ENCODE measurements around the gene PODNL1. TPM values are rescaled to one million over a fixed set of nuclear protein-coding genes. Genes with fewer than 3 reads are reported as not detected.
"Not testable (repeated sequence)": the region's sequence is repeated elsewhere in the genome, so short reads cannot be mapped to it uniquely, and the experiment has no call there.

Gene PODNL1
- total RNA-seq, 1 donor from 2014 or later = 3.1 TPM

GRCh38 chr19:13935765-13936510 lies 2.3 kb downstream of the PODNL1 start:
- DNase-seq (no peak), ATAC-seq (ENCODE audit: poor library complexity) (no peak)
- intact Hi-C loops (cut with DNase I) = no loop called here

GRCh38 chr19:13934785-13935109 lies 3.5 kb downstream of the PODNL1 start:
- ATAC-seq (ENCODE audit: poor library complexity) (no peak), DNase-seq (no peak)
- intact Hi-C loops (cut with DNase I) = no loop called here

GRCh38 chr19:13932911-13933393 lies 5.3 kb downstream of the PODNL1 start:
- DNase-seq = no peak
- ATAC-seq (ENCODE audit: poor library complexity) = no peak
- intact Hi-C loops (cut with DNase I) = no loop called here

GRCh38 chr19:13932149-13932637 lies 6.0 kb downstream of the PODNL1 start:
- no peak for ATAC-seq (ENCODE audit: poor library complexity)
- no peak for DNase-seq
- intact Hi-C loops (cut with DNase I) = no loop called here

GRCh38 chr19:13931391-13932148 lies 6.6 kb downstream of the PODNL1 start:
- DNase-seq (no peak), ATAC-seq (ENCODE audit: poor library complexity) (no peak)
- intact Hi-C loops (cut with DNase I) = no loop called here

- intact Hi-C loops (cut with DNase I) = no loop called here
- ATAC-seq (ENCODE audit: poor library complexity) (no peak), DNase-seq (no peak)
These were observed 7.8 kb downstream of the PODNL1 start for GRCh38 chr19:13930402-13930801.

GRCh38 chr19:13929956-13930355 lies 8.3 kb downstream of the PODNL1 start:
- ATAC-seq (ENCODE audit: poor library complexity) = no peak
- intact Hi-C loops (cut with DNase I) = no loop called here
- no peak for DNase-seq

- no peak for ATAC-seq (ENCODE audit: poor library complexity)
- intact Hi-C loops (cut with DNase I) = no loop called here
- DNase-seq = no peak
These were observed 8.9 kb downstream of the PODNL1 start for GRCh38 chr19:13929340-13929739.

- ATAC-seq (ENCODE audit: poor library complexity) (peak; percentile 31), DNase-seq (no peak)
- intact Hi-C loops (cut with DNase I) = no loop called here
These were observed 11.5 kb downstream of the PODNL1 start for GRCh38 chr19:13926715-13927114.

GRCh38 chr19:13926010-13926409 lies 12.2 kb downstream of the PODNL1 start:
- intact Hi-C loops (cut with DNase I) = no loop called here
- ATAC-seq (ENCODE audit: poor library complexity) (no peak), DNase-seq (no peak)

GRCh38 chr19:13923194-13923987 lies 14.8 kb downstream of the PODNL1 start:
- intact Hi-C loops (cut with DNase I) = no loop called here
- no peak for ATAC-seq (ENCODE audit: poor library complexity)
- no peak for DNase-seq

GRCh38 chr19:13922118-13922517 lies 16.1 kb downstream of the PODNL1 start:
- DNase-seq; intact Hi-C loops (cut with DNase I); ATAC-seq (ENCODE audit: poor library complexity): not testable (repeated sequence)

- ATAC-seq (ENCODE audit: poor library complexity) (peak; percentile 45), DNase-seq (no peak)
- intact Hi-C loops (cut with DNase I) = no loop called here
These were observed 17.1 kb downstream of the PODNL1 start for GRCh38 chr19:13920940-13921747.

- no peak for DNase-seq
- intact Hi-C loops (cut with DNase I) = no loop called here
- ATAC-seq (ENCODE audit: poor library complexity) = no peak
These were observed 17.7 kb downstream of the PODNL1 start for GRCh38 chr19:13920524-13920923.

- no peak for DNase-seq
- intact Hi-C loops (cut with DNase I) = no loop called here
- no peak for ATAC-seq (ENCODE audit: poor library complexity)
These were observed 19.3 kb downstream of the PODNL1 start for GRCh38 chr19:13918726-13919411.

GRCh38 chr19:13917888-13918406 lies 20.3 kb downstream of the PODNL1 start:
- intact Hi-C loops (cut with DNase I) = no loop called here
- DNase-seq (no peak), ATAC-seq (ENCODE audit: poor library complexity) (no peak)

GRCh38 chr19:13914777-13915176 lies 23.4 kb downstream of the PODNL1 start:
- intact Hi-C loops (cut with DNase I) = no loop called here
- DNase-seq (no peak), ATAC-seq (ENCODE audit: poor library complexity) (no peak)

- DNase-seq (no peak), ATAC-seq (ENCODE audit: poor library complexity) (no peak)
- intact Hi-C loops (cut with DNase I) = no loop called here
These were observed 24.9 kb downstream of the PODNL1 start for GRCh38 chr19:13913352-13913751.

All from Right ventricle myocardium superior (tissue), 1 donor.